Muscle of arm (tissue), 12 donors: ENCODE data around the gene ABHD6. TPM values are rescaled to one million over a fixed set of nuclear protein-coding genes. Genes with fewer than 3 reads are reported as not detected.
"Not testable (repeated sequence)": the region's sequence is repeated elsewhere in the genome, so short reads cannot be mapped to it uniquely, and the experiment has no call there.

Experiments used
- DNase-seq: peaks from one replicate; pipeline ENCODE4 v3.0.0-alpha.2; 2013
- polyA plus RNA-seq, 12 donors: library from polyadenylated mRNA; unstranded; fragments of 120-200 nt; gene quantifications; one replicate each; pipeline ENCODE4 v1.2.1, GENCODE V29; 2013; ENCODE audit not compliant: insufficient read length in 12 of 12

The ABHD6 gene
- polyA plus RNA-seq, 12 donors, result 3.2 to 7.5 (median 5.1) TPM; not detected in 2

DNA sequence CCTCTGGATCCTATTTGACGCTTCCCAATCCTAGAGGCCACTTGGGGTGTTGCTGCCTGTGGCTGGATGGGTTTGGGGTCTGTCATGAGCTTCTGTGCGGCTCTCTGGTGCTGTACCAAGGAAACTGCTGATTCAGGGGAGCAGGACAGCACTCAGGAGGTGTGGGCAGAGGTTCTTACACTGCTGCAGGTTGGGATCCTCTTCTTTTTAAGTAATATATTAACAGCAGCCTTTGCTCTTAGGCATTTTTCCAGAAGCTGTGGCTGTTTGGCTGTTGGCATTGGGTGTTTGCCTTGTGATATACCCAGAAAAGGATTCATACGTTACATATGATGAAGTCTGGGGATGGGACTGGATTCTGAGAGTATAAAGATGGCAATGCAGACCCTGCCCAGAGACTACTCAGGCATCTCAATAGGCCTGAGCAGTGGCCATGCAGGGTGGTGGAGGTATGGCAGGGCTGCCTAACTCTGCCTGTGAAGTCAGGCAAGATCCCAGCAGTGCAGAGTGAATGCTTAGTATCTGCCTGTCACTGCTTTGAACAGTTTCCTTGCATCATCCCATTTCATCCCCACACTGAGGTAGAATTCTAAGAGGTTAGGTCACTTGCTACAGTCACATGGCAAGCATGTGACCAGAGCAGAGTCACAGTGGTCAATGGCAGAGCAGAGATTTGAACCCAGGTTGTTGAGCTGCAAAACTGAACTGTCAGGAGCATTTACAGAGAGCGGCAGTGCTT lies 3.9 kb downstream of the ABHD6 start:
- DNase-seq, result no peak

DNA sequence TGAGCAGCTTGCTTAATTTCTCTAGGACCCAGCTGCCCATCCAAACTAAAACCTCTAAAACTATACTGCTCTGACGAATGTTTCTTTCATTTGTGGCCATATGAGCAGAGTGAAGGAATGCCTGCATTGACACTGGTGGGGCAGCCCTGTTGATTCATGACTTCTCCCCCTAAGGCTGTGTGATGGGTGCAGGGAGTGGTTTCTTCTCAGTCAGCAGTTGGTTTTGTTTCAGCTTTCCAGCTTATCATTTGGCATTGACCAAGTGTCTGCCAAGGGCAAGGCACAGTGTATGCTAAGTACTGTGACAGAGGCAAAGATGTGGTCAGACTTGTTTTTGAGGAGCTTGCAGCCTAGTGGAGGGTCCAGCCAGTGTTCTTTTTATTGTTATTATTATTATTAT lies 4.7 kb downstream of the ABHD6 start:
- no peak for DNase-seq

- not testable (repeated sequence) for DNase-seq
Observed at GRCh38 chr3:58242860-58243259, 5.3 kb downstream of the ABHD6 start.

GRCh38 chr3:58243976-58244585 lies 6.5 kb downstream of the ABHD6 start:
- DNase-seq, result no peak

GRCh38 chr3:58246148-58247047 lies 8.8 kb downstream of the ABHD6 start:
- DNase-seq, result no peak

DNA sequence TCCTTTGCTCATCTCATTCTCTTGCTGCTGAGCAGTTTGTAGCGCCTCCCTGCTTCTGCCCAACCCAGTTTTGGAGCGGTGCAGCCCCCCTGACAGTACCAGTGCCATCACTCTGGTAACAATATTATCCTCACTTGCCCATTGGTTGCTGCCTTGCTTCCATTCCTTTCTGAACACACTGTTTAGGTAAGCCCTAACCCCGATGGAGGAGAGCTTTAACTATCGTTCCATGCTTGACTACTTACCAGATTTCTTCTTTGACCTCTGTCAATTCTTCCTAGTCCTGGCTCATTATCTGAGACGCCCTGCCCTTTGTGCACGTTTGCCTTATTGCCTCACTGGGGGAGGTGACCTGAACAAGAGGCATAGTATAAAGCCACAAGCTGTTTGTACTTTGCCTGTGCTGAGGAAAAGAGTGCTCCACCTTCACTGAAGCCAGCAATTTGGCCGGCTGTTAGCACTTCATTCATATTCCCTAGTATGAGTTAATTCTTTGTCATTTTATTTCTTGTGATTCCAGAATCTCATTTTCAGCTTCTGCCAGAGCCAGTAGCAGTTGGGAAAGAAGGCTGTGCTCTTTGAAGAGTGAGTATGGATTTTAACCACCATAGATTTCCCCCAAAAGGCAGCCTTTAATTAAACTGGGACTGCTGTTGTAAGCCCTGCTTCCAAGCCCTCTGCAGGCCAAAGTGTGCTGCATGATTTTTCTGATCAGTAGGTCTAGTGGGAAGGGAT lies 11.9 kb downstream of the ABHD6 start:
- no peak for DNase-seq

DNA sequence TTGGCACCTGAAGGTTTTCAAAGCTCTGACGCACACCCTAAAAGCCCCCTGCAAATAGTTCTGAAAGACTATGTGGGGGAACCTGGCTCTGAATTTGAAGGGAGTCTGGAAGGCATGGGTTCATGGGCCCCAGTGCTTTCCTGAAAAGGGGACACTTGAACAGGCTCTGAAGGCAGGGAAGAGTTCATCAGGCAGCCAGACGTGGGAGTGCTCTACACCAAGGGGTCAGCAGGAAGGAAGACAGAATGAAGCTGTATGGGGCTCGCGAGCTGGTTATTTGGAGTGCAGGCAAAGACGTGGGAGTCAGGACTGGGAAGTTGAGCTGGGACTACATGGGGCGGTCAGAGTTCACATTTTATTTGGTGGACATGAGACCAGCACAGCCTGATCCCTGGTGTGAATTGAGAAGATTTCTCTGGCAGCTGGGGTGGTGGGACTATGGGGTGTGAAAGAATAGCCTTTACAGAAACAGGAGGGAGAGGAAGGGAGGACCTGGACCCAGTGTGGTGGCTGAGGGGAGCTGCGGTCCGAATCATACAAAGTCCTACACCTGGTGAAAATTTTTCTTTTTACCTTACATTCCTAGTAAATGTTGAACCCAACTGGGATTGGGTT lies 12.6 kb downstream of the ABHD6 start:
- no peak for DNase-seq

- no peak for DNase-seq
Observed at GRCh38 chr3:58251631-58252035, 14.0 kb downstream of the ABHD6 start.

DNA sequence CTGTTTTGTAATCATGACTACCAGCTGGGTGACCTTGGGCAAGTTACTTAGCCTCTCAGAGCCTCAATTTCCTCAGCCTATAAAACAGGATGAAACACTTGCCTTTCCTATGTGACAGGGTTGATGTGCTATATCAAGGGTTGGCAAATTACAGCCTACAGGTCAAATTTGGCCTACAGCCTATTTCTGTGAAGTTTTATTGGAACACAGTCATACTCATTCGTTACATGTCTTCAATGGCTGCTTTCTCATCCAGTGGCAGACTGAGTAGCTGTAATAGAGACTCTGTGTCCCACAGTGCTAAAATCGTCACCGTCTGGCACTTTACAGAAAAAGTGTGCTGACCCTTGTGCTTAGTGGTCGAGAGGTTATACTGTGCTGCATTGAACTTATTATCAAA lies 16.6 kb downstream of the ABHD6 start:
- no peak for DNase-seq

DNA sequence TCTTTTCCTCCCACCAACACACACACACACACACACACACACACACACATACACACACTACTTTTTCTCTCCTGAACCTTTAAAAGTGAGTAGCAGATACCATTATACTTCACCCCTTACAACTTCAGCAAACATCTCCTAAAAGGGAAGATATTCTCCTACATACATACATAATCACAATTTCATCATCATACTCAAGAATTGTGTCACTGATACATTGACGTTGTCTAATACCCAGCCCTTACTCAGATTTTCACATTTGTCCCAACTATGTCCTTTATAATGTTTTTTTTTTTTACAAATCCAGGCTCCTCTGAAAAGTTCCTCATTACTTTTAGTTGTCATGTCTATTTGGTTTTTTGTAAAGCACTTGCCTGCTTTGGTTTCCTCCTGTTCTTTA lies 18.5 kb downstream of the ABHD6 start:
- no peak for DNase-seq

GRCh38 chr3:58256511-58256910 lies 18.9 kb downstream of the ABHD6 start:
- DNase-seq, result no peak

GRCh38 chr3:58258392-58259055 lies 20.9 kb downstream of the ABHD6 start:
- DNase-seq, result no peak

DNA sequence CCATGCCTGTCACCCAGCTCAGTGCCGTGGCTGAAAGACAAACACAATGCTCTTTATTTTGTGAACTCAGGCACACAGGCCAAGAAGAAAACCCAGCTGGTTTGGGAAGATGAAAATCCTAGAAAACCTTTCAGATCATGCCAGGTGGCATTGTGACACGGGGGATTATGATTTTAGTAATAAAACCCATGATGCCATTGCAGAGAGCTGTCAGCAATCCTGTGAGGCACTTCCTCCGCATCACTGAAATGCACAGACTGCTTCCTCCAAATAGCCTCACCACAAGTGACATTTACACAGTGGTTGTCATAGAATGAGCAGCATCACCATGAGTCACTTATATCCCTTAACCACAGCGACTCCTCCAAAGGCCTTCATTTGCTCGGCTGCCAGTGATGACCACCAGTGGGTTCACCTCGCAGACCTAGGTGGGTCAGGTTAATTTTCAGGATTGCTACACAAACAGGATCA lies 22.7 kb downstream of the ABHD6 start:
- DNase-seq, result no peak

DNA sequence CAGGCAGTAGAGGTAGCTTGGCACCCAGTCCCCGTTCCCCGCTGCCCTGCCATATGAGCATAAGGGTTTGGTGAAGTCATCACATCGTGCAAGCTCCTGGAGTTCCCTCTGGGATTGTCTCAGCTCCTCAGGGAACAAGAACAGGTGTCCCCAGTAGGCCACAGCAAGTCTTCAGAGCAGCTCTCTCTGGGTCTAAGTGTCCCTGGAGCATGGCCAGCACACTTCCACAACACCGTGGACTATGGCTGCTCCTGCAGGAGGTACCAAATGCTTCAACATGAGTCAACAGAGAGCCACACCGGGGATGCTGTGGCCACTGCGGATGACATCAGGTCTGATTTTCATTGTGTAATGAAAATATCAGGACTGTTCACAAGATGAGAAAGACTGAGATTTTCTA lies 23.1 kb downstream of the ABHD6 start:
- DNase-seq, result no peak

GRCh38 chr3:58261954-58262666 lies 24.5 kb downstream of the ABHD6 start:
- DNase-seq, result no peak

DNA sequence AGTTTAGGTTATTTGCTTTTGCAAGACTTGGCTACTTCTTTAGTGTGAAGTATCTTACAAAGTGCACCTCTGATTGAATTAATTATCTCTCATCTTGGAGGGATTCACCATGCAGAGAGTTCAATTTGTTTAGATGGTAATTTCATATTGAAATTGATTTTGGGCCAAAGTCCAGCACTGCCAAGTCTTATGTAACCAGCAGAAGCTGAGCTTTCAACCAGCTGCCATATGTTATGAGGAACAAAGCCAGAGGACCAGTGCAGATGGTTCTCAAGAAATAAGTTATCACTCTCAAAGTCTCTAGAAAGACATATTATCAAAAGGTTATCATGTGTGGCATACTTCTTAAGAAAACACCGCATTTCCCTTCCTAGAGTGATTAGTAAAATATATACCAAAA lies 29.0 kb downstream of the ABHD6 start:
- no peak for DNase-seq

DNA sequence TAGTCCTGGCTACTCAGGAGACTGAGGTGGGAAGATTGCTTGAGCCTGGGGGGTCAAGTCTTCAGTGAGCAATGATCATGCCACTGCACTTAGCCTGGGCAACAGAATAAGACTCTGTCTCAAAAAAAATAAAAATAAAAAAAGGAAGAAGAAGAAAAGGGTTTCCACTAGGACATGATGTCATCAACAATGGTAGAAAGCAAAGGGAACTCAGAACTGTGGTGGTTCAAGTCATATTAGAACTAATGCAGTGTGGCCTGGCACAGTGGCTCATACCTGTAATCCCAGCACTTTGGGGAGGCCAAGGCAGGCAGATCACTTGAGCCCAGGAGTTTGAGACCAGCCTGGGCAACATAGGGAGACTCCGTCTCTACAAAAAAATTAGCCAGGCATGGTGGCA lies 30.0 kb downstream of the ABHD6 start:
- not testable (repeated sequence) for DNase-seq

- DNase-seq, result no peak
Observed at GRCh38 chr3:58269356-58269755, 31.8 kb downstream of the ABHD6 start.

DNA sequence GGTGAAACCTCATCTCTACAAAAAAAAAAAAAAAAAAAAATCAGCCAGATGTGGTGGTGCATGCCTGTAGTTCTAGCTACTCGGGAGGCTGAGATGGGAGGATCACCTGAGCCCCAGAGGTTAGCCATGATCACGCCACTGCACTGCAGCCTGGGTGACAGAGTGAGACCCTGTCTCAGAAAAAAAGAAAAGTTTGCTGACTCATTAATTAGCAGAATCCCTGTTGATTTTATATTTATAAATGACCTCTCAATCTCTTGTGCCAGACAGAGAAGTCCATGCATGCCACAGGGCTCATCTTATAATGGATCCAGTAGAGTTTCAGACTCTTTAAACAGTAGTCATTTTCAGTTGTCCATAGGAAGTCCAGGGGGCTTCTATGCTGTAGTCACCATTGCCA lies 32.9 kb downstream of the ABHD6 start:
- no peak for DNase-seq

- no peak for DNase-seq
Observed at GRCh38 chr3:58271901-58272501, 34.4 kb downstream of the ABHD6 start.
